ENCODE results near the gene C16orf89. TPM values are rescaled to one million over a fixed set of nuclear protein-coding genes. Genes with fewer than 3 reads are reported as not detected.

C16orf89 gene
- polyA plus RNA-seq, 3 donors = not detected

- Mint-ChIP-seq H3K36me3 (no peaks in the 10 kb centered on the region), H3K27me3 (ENCODE audit: low read depth in 3 of 3) (peaks cover 2 to 8% (median 7%) of the 10 kb centered on the region in 3 donors), H3K27ac (no peak overlapping the region), H3K4me1 (peaks cover 10% of the 10 kb centered on the region), H3K4me3 (peak overlapping the region in 1 of 2 donors; percentile 40), H3K9me3 (no peaks in the 10 kb centered on the region)
- Histone ChIP-seq H3K4me1 (ENCODE audit: control insufficient read depth in 1 of 2, insufficient read depth in 2 of 2, low read length in 2 of 2) (peaks cover 7 to 8% of the 10 kb centered on the region in 2 donors), H3K27ac (ENCODE audit: low read depth in 1 of 2, low read length in 2 of 2) (no peak overlapping the region), H3K36me3 (replicated peaks in 1 of 2; ENCODE audit: control insufficient read depth in 1 of 2, insufficient read depth in 2 of 2, low read length in 2 of 2) (no peaks in the 10 kb centered on the region), H3K4me2 (replicated peaks; ENCODE audit: extremely low read depth, low read length, poor library complexity, severe bottlenecking) (no peak overlapping the region), H3K9ac (ENCODE audit: insufficient read depth, low read length, poor library complexity, severe bottlenecking) (no peak overlapping the region), H3K4me3 (replicated peaks in 1 of 3; ENCODE audit: low read depth in 2 of 3, low read length in 3 of 3) (no peak overlapping the region), H2AFZ (ENCODE audit: insufficient read depth, low read depth, low read length, poor library complexity, severe bottlenecking) (no peak overlapping the region), H3K9me3 (replicated peaks in 1 of 2; ENCODE audit: control insufficient read depth in 1 of 2, insufficient read depth in 1 of 2, low read length in 2 of 2) (no peaks in the 10 kb centered on the region), H4K20me1 (ENCODE audit: insufficient read depth, low read length) (no peaks in the 10 kb centered on the region), H3K79me2 (ENCODE audit: insufficient read depth, low read length) (no peaks in the 10 kb centered on the region), H3K27me3 (ENCODE audit: control insufficient read depth in 2 of 2, insufficient read depth in 2 of 2, low read length in 2 of 2) (no peaks in the 10 kb centered on the region)
- WGBS (ENCODE audit: insufficient coverage) = 82% methylated on average over 9 of the region's 19 CpGs
- no peak for DNase-seq
- TF ChIP-seq CTCF (IDR thresholded peaks at IDR 0.05) = no peak
- intact Hi-C loops (cut with micrococcal nuclease) = no loop called here
Measured at GRCh38 chr16:5062790-5063765, 2.7 kb downstream of the C16orf89 start.

- intact Hi-C loops (cut with micrococcal nuclease) = no loop called here
- H3K9me3 Mint-ChIP-seq = no peaks in the 10 kb centered on the region
- Histone ChIP-seq H3K27me3 (ENCODE audit: control insufficient read depth in 2 of 2, insufficient read depth in 2 of 2, low read length in 2 of 2) (no peaks in the 10 kb centered on the region), H3K27ac (ENCODE audit: low read depth in 1 of 2, low read length in 2 of 2) (no peak overlapping the region), H3K4me3 (replicated peaks in 1 of 3; ENCODE audit: low read depth in 2 of 3, low read length in 3 of 3) (no peak overlapping the region), H3K9ac (ENCODE audit: insufficient read depth, low read length, poor library complexity, severe bottlenecking) (no peak overlapping the region), H3K9me3 (replicated peaks in 1 of 2; ENCODE audit: control insufficient read depth in 1 of 2, insufficient read depth in 1 of 2, low read length in 2 of 2) (no peaks in the 10 kb centered on the region), H3K4me2 (replicated peaks; ENCODE audit: extremely low read depth, low read length, poor library complexity, severe bottlenecking) (no peak overlapping the region), H2AFZ (ENCODE audit: insufficient read depth, low read depth, low read length, poor library complexity, severe bottlenecking) (no peak overlapping the region), H3K79me2 (ENCODE audit: insufficient read depth, low read length) (no peaks in the 10 kb centered on the region), H3K4me1 (ENCODE audit: control insufficient read depth in 1 of 2, insufficient read depth in 2 of 2, low read length in 2 of 2) (peaks cover 7 to 8% of the 10 kb centered on the region in 2 donors), H4K20me1 (ENCODE audit: insufficient read depth, low read length) (no peaks in the 10 kb centered on the region), H3K36me3 (replicated peaks in 1 of 2; ENCODE audit: control insufficient read depth in 1 of 2, insufficient read depth in 2 of 2, low read length in 2 of 2) (no peaks in the 10 kb centered on the region)
- no peak overlapping the region for H3K4me3 Mint-ChIP-seq
- 93% methylated on average over 6 of the region's 11 CpGs for WGBS (ENCODE audit: insufficient coverage)
- no peak for DNase-seq
- no peak for TF ChIP-seq CTCF (IDR thresholded peaks at IDR 0.05)
- H3K27ac Mint-ChIP-seq = no peak overlapping the region
- H3K4me1 Mint-ChIP-seq = peaks cover 12% of the 10 kb centered on the region
- H3K36me3 Mint-ChIP-seq = no peaks in the 10 kb centered on the region
- peaks cover 2 to 8% (median 7%) of the 10 kb centered on the region in 3 donors for H3K27me3 Mint-ChIP-seq (ENCODE audit: low read depth in 3 of 3)
Measured at GRCh38 chr16:5062051-5062450, 3.7 kb downstream of the C16orf89 start.

Measured in CD14-positive monocyte (primary cell).